Stimulated activated CD4-positive, alpha-beta T cell treated with anti-CD3 and anti-CD28 coated beads, Interleukin-15, amount 100 ng/mL, for 1 hour (primary cell): ENCODE results near the gene RNF207.

Experiments used
- DNase-seq, 2 donors: peaks; one replicate each; pipeline ENCODE4 v3.0.0-alpha.2; 2020; ENCODE audit warnings: low read depth in 1 of 2, low spot score in 1 of 2

The RNF207 gene

GRCh38 chr1:6172549-6172948 lies 33.4 kb upstream of the RNF207 start:
- no peak for DNase-seq

- no peak for DNase-seq
Measured at GRCh38 chr1:6174621-6175410, 31.1 kb upstream of the RNF207 start.

DNA sequence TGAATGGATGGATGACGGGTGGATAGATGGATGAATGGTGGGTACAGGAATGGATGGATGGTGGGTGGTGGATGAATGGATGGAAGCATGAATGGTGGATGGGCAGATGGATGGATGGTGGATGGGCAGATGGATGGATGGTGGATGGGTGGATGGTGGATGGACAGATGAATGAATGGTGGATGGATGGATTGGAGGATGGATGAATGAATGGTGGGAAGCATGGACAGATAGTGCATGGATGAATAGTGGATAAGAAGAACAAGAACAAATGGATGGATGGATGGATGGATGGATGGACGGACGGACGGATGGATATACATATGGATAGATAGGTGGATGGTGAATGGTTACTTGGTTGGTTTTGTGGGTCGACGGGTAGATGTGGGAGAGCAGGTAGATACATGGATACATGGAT lies 30.5 kb upstream of the RNF207 start:
- no peak for DNase-seq

DNA sequence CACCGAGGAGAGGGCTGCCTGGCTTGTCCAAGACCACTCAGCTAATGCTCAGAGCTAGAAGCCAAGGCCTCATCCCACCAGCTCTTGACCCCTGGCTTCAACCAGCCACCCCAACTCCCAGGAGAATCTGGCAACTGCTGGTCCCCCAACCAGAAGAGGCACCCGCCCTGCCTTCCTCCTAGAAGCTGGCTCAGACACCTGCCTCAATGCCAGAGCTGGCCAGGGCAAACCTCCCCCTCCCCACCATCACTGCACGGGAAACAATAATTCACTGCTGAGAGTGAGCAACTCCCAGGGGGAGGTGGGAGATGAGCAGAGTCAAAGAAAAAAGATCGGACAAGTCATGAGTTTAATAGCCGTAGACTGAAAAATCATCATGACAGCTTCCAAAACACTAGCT lies 29.1 kb upstream of the RNF207 start:
- DNase-seq, result no peak

- no peak for DNase-seq
Measured at GRCh38 chr1:6177681-6178380, 28.1 kb upstream of the RNF207 start.

GRCh38 chr1:6178751-6179563 lies 27.0 kb upstream of the RNF207 start:
- DNase-seq, result no peak

DNA sequence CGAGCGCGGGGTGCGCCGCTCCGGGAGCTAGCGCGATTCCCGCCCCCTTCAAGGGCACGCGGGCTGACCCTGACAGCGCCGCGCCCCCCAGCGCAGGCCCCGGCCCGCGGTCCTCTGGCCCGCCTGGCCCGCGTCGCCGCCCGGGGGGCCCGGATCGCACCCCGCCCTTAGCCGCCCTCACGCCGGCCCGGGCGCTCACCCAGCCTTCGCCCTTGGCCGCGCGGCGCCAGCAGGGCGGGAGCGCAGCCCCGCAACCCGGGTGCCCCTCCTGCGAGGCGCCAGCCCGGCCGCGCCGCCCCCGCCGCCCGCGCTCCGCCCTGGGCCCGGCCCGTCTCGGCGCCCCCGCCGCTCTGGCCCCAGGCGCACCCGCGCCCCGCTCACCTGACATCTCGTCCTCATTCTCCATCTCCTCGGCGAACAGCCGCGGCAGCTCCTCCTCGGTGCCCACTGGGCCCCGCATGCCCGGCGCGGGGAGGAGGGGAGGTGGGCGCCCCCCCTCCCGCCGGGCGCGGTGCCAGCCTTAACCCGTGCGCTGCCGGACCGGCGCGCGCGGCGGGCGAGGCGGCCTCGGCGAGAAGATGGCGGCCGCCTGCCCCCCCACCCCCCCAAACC lies 26.2 kb upstream of the RNF207 start:
- no peak for DNase-seq

DNA sequence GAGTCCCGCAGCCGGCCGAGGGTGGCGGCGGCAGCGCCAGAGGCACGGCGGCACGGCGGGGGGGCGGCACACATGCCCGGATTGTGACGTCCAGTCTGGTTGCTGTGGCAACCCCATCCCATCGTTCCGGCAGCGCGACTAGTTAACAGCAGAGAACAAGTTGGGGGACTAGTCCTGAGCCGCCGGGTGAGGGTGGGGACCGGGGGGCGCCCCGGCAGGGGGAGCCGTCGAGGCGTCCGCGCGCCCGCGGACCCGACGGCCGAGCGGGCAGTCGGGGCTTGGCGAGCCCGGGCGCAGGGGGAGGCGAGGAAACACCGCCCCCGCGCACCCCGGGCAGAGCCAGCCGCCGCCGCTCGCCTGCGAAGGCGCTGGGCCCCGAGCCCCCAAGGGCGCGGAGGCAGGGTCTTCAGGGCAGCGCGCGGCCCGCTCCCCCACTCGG lies 25.6 kb upstream of the RNF207 start, which contains the start of gene CHD5:
CHD5 (minus strand) TSS at position 54 of the 439 bp plus-strand sequence. CDS start 298 bp downstream, outside the sequence.
- no peak for DNase-seq

DNA sequence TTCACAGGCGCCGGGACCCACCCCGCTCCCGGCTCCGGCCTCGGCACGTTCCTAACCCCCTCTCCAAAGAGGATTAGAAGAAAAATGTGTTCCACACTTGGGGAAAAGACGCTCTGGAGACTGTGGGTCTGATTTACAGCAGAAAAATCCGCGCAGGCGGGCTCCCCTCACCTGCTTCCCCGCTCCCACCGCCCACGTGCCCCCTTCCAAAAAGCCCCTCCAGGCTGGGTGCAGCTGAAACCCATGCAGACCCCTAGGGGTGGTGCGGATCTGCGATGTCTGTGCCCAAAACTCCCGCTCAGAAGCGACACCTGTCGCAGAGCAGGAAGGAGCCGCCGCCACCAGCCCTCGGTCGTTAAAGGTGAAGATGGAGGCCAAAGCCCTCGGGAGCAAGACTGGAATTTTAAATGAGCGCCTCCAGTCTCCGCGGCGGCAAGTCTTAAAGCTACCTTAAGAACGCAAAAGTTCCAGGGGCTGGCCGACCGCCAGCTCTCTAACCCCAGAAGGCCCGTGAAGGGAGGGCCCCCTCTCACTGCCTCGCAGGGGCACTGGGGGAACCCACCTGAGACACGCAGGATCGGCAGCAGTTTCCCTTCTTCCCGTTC lies 25.1 kb upstream of the RNF207 start:
- no peak for DNase-seq

DNA sequence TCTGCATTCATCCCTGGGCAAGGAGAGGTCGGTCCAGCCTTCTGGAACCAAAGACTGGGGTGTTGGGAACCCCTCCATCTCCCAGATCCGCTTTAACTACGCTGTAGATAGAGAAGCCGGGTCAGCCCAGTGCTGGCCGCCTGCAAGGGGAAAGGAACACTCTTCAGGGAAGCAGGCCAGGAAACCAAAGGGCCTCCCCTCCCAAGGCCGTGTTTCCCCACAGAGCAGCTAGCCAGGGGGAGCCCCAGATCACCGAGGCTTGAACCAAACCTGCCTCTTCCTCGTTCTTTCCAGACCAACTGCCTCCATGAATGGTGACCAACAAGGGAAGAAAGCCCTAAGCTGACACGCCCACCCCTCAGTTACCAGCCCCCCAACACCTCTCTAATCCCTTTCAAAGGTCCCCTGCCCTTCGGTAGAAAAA lies 24.6 kb upstream of the RNF207 start:
- DNase-seq, result no peak

- DNase-seq, result no peak
Measured at GRCh38 chr1:6183520-6183989, 22.4 kb upstream of the RNF207 start.

GRCh38 chr1:6184083-6184783 lies 21.7 kb upstream of the RNF207 start:
- no peak for DNase-seq

GRCh38 chr1:6185151-6185550 lies 20.8 kb upstream of the RNF207 start:
- DNase-seq, result no peak

GRCh38 chr1:6185635-6186382 lies 20.1 kb upstream of the RNF207 start:
- no peak for DNase-seq

- no peak for DNase-seq
Measured at GRCh38 chr1:6188466-6188865, 17.5 kb upstream of the RNF207 start.

DNA sequence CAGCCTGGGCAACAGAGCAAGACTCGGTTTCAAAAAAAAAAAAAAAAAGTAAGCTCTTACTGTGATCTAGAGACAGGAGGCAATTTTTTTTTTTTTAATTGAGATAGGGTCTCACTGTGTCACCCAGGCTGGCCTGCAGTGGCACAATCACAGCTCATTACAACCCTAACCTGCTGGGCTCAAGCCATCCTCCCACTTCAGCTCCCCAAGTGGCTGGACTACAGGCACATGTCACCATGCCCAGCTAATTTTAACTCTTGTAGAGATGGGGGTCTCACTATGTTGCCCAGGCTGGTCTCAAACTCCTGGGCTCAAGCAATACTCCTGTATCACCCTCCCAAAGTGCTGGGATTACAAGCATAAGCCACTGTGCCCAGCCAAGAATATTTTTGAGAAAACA lies 14.0 kb upstream of the RNF207 start:
- no peak for DNase-seq

DNA sequence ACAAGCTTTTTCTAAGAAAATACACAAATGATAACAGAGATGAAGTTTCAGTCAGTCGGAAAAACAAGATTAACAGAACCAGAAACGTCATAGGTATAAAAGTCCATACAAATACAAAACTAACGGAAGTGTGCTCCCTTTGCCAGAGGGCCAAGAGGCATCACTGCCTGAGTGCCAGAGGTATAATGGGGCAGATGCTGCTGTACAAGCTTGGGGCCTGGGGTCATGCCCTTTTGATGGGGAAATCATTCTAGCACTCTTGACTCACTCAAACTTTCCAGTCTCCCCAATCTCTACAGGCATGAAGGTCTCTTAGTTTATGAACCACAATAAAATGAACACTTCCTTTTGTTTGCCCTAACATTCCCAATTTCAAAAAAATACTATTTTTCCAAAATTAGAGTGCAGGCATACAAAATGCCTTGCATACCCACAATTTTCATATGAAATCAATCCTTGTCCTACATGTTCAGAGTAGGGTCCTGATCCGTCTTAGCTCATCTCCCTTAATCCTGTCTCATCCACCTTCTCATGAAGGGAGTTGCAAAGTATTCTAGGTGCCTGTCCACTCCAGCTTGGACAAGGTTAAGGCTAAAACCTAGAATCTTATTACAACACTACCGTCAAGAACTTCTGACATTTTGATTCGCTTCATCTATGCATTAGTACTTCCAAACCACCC lies 8.0 kb upstream of the RNF207 start:
- no peak for DNase-seq

DNA sequence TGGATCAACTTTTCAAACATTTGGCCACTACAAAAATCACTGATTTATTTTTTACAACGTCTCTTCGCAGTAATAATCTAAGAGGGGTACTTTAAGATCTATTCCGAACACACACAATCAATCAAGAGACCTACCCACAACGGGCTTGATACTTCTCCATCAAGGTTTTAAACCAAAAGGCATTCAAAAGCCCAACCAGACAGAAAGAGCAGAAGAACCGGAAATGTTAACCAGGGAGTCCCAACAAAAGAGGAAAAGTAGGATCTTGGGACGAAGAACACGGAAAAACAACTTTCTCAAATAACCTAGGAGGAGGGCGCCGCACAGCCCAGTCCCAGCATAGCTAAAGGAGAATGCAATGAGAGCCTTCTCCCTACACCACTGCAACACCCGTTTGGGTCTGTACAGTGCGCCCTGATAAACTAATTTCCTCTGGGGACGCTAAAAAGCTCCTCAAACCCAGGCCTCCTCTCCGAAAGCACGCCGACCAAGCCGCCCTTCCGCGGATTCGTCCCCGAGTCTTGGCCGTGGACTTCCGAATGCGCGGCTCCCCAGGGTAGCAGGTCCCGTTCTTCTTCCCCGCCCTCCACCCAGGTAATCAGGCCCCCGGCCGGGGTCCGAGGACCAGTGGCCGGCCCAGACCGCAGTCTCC lies 7.1 kb upstream of the RNF207 start:
- no peak for DNase-seq
